Measurements from ENCODE around the gene UXS1. TPM values are rescaled to one million over a fixed set of nuclear protein-coding genes. Genes with fewer than 3 reads are reported as not detected.

The UXS1 gene
- total RNA-seq, 2 experiments from 2014 or later: 100 to 104 TPM

GRCh38 chr2:106089611-106090010 lies 104.5 kb downstream of the UXS1 start:
- H3K4me3 Mint-ChIP-seq: no peak overlapping the region
- ATAC-seq (ENCODE audit: low read depth) (no peak), DNase-seq (no peak)
- no peaks in the 10 kb centered on the region for H3K27me3 Mint-ChIP-seq
- peaks cover 56% of the 10 kb centered on the region for H3K4me1 Mint-ChIP-seq
- no peak overlapping the region for H3K27ac Mint-ChIP-seq
- H3K36me3 Mint-ChIP-seq: peaks cover 54% of the 10 kb centered on the region
- POLR2A ChIA-PET: interaction anchor here (1.2 kb wide), 1 partner anchor 9 kb away, joined by 3 read pairs; no protein-coding TSS in a partner anchor
- peaks cover 5% of the 10 kb centered on the region for H3K9me3 Mint-ChIP-seq

GRCh38 chr2:106085181-106085940 lies 108.7 kb downstream of the UXS1 start:
- Mint-ChIP-seq H3K4me3 (peak overlapping the region; percentile 60), H3K27ac (peak overlapping the region; percentile 74), H3K4me1 (peaks cover 37% of the 10 kb centered on the region), H3K36me3 (peaks cover 26% of the 10 kb centered on the region), H3K9me3 (peaks cover 3% of the 10 kb centered on the region), H3K27me3 (no peaks in the 10 kb centered on the region)
- peak; percentile 43 for DNase-seq
- POLR2A ChIA-PET: interaction anchor here (1.0 kb wide), 1 partner anchor 298 kb away, joined by 3 read pairs; no protein-coding TSS in a partner anchor
- peak; percentile 91 for ATAC-seq (ENCODE audit: low read depth)

GRCh38 chr2:106080959-106081358 lies 113.1 kb downstream of the UXS1 start:
- H3K27ac Mint-ChIP-seq: no peak overlapping the region
- no peaks in the 10 kb centered on the region for H3K9me3 Mint-ChIP-seq
- no peak overlapping the region for H3K4me3 Mint-ChIP-seq
- POLR2A ChIA-PET: interaction anchor here (0.7 kb wide), 1 partner anchor 8 kb away, joined by 3 read pairs; no protein-coding TSS in a partner anchor
- peaks cover 6% of the 10 kb centered on the region for H3K36me3 Mint-ChIP-seq
- H3K4me1 Mint-ChIP-seq: peaks cover 23% of the 10 kb centered on the region
- H3K27me3 Mint-ChIP-seq: no peaks in the 10 kb centered on the region
- no peak for DNase-seq
- ATAC-seq (ENCODE audit: low read depth): no peak

DNA sequence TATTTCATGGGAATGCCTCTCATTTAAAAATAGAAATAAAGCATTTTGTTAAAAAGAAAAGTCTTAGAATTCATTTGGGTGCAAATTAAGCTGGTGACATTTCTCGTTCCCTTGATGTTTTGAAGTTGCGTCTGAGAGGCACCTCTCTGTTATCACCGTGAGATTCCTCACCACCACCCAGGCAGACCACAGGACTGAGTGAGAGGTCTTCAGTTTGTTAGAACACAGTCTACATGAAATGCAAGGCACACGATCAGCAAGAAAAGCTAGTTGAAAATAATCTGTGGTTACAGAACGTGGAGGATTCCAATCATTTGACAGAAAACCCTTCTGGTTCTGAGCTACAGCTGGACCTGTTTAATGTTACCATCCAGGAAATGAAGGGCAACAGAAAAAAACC lies 116.0 kb downstream of the UXS1 start:
- Mint-ChIP-seq H3K27me3 (no peaks in the 10 kb centered on the region), H3K27ac (peak overlapping the region; percentile 59), H3K4me1 (peaks cover 19% of the 10 kb centered on the region), H3K36me3 (peaks cover 6% of the 10 kb centered on the region), H3K9me3 (no peaks in the 10 kb centered on the region), H3K4me3 (peak overlapping the region; percentile 38)
- ATAC-seq (ENCODE audit: low read depth) (peak; percentile 65), DNase-seq (no peak)
- POLR2A ChIA-PET: no interaction called here

GRCh38 chr2:106076941-106077340 lies 117.2 kb downstream of the UXS1 start:
- H3K27me3 Mint-ChIP-seq: no peaks in the 10 kb centered on the region
- no peak for ATAC-seq (ENCODE audit: low read depth)
- DNase-seq: no peak
- H3K4me3 Mint-ChIP-seq: no peak overlapping the region
- POLR2A ChIA-PET: no interaction called here
- peaks cover 19% of the 10 kb centered on the region for H3K4me1 Mint-ChIP-seq
- H3K9me3 Mint-ChIP-seq: no peaks in the 10 kb centered on the region
- peaks cover 4% of the 10 kb centered on the region for H3K36me3 Mint-ChIP-seq
- no peak overlapping the region for H3K27ac Mint-ChIP-seq

DNA sequence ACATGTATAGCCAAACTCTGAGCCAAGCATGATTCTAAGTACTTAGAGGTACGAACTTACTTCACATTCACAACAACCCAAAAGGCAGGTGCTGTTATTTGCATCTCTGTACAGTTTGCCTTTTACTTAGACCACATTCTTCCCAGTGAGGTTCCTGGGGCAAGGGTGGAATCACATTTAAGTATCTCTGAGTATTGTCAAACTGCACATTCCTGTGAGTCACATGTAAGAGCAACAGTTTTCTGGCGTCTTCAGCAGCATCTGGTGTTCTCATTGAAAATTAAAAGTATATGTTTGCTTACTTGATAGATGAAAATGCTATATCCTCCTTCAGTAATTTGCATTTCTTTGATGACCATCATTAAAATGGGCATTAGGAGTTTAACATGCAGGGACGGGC lies 119.1 kb downstream of the UXS1 start:
- POLR2A ChIA-PET: no interaction called here
- H3K4me3 Mint-ChIP-seq: no peak overlapping the region
- DNase-seq (no peak), ATAC-seq (ENCODE audit: low read depth) (no peak)
- peaks cover 12% of the 10 kb centered on the region for H3K4me1 Mint-ChIP-seq
- H3K27me3 Mint-ChIP-seq: no peaks in the 10 kb centered on the region
- H3K27ac Mint-ChIP-seq: no peak overlapping the region
- no peaks in the 10 kb centered on the region for H3K9me3 Mint-ChIP-seq
- H3K36me3 Mint-ChIP-seq: no peaks in the 10 kb centered on the region

DNA sequence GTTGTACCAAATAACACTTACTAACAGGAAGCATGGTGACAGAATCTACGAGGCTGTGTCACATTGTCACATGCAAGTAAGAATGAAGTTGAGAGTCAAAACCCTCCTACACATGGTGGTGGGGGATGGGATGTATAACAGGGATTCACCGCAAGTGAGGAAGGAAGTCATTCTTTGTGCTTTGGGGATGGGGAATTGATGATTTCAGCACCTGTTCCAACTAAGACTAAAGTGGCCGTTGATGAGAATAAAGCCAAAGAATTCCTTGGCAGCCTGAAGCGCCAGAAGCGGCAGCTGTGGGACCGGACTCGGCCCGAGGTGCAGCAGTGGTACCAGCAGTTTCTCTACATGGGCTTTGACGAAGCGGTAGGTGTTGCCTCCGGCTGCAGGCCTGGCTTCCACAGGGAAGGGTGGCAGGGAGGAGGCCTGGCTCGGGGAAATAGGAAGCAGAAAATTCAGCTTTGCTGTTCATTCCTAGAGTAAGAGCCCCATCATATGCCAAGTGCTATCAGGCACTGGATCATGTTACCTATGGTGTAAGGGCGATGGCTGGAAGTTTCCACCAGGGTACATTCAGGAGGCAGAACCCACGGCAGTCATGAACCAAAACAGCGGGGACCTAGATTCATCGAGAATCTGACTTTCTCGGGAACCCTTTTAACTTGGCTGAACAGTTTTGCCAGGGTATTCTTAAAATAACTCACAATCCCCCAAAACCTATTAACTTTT lies 120.3 kb downstream of the UXS1 start:
- DNase-seq (no peak), ATAC-seq (ENCODE audit: low read depth) (no peak)
- Mint-ChIP-seq H3K36me3 (no peaks in the 10 kb centered on the region), H3K9me3 (no peaks in the 10 kb centered on the region), H3K4me3 (no peak overlapping the region), H3K27me3 (no peaks in the 10 kb centered on the region), H3K4me1 (peaks cover 14% of the 10 kb centered on the region), H3K27ac (no peak overlapping the region)
- POLR2A ChIA-PET: interaction anchor here (0.7 kb wide), 1 partner anchor 20 kb away, joined by 3 read pairs; no protein-coding TSS in a partner anchor

GRCh38 chr2:106070181-106070580 lies 123.9 kb downstream of the UXS1 start:
- Mint-ChIP-seq H3K9me3 (no peaks in the 10 kb centered on the region), H3K36me3 (peaks cover 2% of the 10 kb centered on the region), H3K4me3 (no peak overlapping the region), H3K4me1 (peaks cover 15% of the 10 kb centered on the region), H3K27me3 (peaks cover 6% of the 10 kb centered on the region), H3K27ac (no peak overlapping the region)
- DNase-seq: no peak
- no peak for ATAC-seq (ENCODE audit: low read depth)
- POLR2A ChIA-PET: no interaction called here

GRCh38 chr2:106068451-106068850 lies 125.7 kb downstream of the UXS1 start:
- DNase-seq: no peak
- Mint-ChIP-seq H3K27ac (no peak overlapping the region), H3K4me3 (no peak overlapping the region), H3K9me3 (no peaks in the 10 kb centered on the region), H3K4me1 (peaks cover 12% of the 10 kb centered on the region), H3K36me3 (peaks cover 2% of the 10 kb centered on the region), H3K27me3 (peaks cover 6% of the 10 kb centered on the region)
- ATAC-seq (ENCODE audit: low read depth): no peak
- POLR2A ChIA-PET: interaction anchor here (1.2 kb wide), 1 partner anchor 10 kb away, joined by 3 read pairs; no protein-coding TSS in a partner anchor

DNA sequence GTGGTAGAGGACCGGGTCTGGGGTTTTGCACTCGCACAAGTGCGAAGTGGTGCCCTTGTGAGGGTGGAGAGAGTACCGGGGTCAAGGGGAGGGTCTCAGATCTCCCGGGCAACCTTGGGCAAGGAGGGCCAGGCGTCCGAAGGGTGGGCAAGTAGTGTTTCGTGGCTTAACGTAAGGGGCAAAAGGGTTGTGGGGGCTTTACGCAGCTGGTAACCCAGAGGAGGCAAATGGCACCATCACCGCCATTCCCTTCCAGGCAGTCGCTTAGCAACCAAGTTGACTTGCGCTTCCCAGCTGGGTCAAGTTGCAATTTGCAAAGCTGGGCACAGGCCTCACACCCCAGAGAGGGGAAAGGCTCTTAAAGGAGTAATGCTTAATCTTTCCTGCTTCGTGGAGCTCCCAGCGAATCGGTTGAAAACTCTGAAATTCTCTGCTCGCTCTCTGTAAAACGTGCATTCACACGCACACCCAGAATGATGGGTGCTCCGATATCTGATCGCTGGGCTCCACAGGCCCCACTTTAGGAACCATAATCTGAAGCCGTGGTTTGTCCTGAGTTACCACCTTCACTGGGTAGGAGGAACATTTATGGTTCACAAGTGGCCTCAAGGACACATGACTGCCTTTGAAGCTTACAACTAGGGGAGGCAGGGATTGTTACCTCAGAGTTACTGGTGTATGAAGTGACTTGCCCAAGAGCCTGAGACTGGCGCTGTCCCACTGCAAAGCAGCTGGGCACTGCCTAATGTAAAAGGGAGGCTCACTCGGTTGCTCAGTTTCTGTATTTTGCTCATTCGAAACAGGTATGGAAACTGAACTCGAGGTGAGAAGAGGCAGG lies 127.9 kb downstream of the UXS1 start:
- DNase-seq (no peak), ATAC-seq (ENCODE audit: low read depth) (no peak)
- Mint-ChIP-seq H3K4me1 (peaks cover 12% of the 10 kb centered on the region), H3K36me3 (peaks cover 2% of the 10 kb centered on the region), H3K27ac (peak overlapping the region; percentile 68), H3K4me3 (peak overlapping the region; percentile 67), H3K9me3 (no peaks in the 10 kb centered on the region), H3K27me3 (peaks cover 6% of the 10 kb centered on the region)
- POLR2A ChIA-PET: interaction anchor here (0.8 to 1.3 kb wide), 2 partner anchors 8 to 11 kb away, joined by 3 read pairs; no protein-coding TSS in a partner anchor

- Mint-ChIP-seq H3K4me1 (peaks cover 12% of the 10 kb centered on the region), H3K36me3 (peaks cover 5% of the 10 kb centered on the region), H3K9me3 (peaks cover 2% of the 10 kb centered on the region), H3K27ac (no peak overlapping the region), H3K4me3 (peak overlapping the region; percentile 67), H3K27me3 (peaks cover 6% of the 10 kb centered on the region)
- DNase-seq (peak; percentile 54), ATAC-seq (ENCODE audit: low read depth) (peak; percentile 65)
- POLR2A ChIA-PET: interaction anchor here (1.3 kb wide), 1 partner anchor 10 kb away, joined by 3 read pairs; no protein-coding TSS in a partner anchor
Observed at GRCh38 chr2:106065268-106065982, 128.7 kb downstream of the UXS1 start.

GRCh38 chr2:106063181-106063580 lies 130.9 kb downstream of the UXS1 start:
- peaks cover 3% of the 10 kb centered on the region for H3K9me3 Mint-ChIP-seq
- POLR2A ChIA-PET: no interaction called here
- H3K27ac Mint-ChIP-seq: no peak overlapping the region
- H3K4me1 Mint-ChIP-seq: peaks cover 24% of the 10 kb centered on the region
- H3K4me3 Mint-ChIP-seq: no peak overlapping the region
- peaks cover 6% of the 10 kb centered on the region for H3K27me3 Mint-ChIP-seq
- no peak for ATAC-seq (ENCODE audit: low read depth)
- DNase-seq: no peak
- peaks cover 8% of the 10 kb centered on the region for H3K36me3 Mint-ChIP-seq

All from activated naive CD8-positive, alpha-beta T cell treated with anti-CD3 and anti-CD28 coated beads, Interleukin-2, amount 10 ng/mL, durations not matched to agents 7 days and 5 days (primary cell).